ENCODE results near the gene PDE6A.
"Not testable (repeated sequence)": the region's sequence is repeated elsewhere in the genome, so short reads cannot be mapped to it uniquely, and the experiment has no call there.

PDE6A gene

GRCh38 chr5:149881069-149881622 lies 63.4 kb downstream of the PDE6A start:
- no peak for DNase-seq (ENCODE audit: extremely low read depth, low read depth)
- no peak for TF ChIP-seq CTCF (IDR thresholded peaks at IDR 0.05; ENCODE audit: low read depth, low read length)

GRCh38 chr5:149879593-149879992 lies 65.0 kb downstream of the PDE6A start:
- not testable (repeated sequence) for DNase-seq (ENCODE audit: extremely low read depth, low read depth)

DNA sequence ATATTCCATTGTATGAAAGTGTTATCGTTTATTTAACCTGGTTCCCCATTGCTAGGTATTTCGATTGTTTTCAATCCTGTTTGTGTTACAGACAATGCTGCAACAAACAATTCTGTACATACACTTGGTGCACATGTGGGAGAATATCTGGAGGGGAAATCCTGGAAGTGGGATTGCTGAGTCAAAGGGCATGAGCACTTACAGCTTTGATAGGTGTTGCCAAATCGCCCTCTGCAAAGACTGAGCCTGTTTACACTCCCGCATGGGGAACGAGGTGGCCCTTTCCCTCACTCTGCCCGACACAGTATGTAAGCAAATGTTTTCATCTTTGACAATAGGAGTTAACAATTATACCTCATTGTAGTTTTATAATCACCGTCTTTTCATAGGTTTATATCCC lies 66.2 kb downstream of the PDE6A start:
- DNase-seq (ENCODE audit: extremely low read depth, low read depth), result no peak
- TF ChIP-seq CTCF (IDR thresholded peaks at IDR 0.05; ENCODE audit: low read depth, low read length), result no peak

GRCh38 chr5:149873896-149874295 lies 70.7 kb downstream of the PDE6A start:
- TF ChIP-seq CTCF (IDR thresholded peaks at IDR 0.05; ENCODE audit: low read depth, low read length), result no peak
- no peak for DNase-seq (ENCODE audit: extremely low read depth, low read depth)

DNA sequence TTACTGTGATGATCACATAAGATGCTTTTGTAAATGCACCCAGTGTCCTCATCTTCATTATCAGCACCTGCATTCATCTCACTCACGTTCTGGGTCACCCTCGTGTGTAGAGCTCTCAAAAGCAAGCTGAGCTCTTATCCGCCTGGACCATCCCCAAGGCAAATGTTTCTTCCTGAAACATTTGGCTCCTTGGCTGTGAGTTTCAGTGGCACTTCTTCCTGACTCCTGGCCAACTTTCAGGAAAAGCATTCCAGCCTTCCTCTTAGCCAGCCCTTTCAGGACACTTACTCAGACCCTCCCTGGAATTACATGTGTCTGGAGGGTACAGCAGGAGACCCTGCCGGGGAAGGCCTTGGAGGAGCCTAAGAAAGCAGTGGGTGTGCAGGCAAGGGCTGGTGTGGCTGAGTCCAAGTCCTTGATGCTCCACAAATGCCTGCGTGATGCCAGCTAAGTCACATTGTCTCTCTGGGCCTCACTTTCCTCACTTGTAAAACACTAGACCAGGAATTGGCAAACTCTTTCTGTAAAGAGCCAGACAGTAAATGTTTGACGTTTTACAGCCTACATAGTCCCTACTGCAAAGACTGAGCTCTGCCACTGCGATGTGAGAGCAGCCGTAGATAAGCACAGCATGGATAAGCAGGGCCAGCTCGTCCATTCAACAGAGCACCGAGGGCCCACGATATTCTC lies 72.1 kb downstream of the PDE6A start:
- DNase-seq (ENCODE audit: extremely low read depth, low read depth), result no peak
- no peak for TF ChIP-seq CTCF (IDR thresholded peaks at IDR 0.05; ENCODE audit: low read depth, low read length)

DNA sequence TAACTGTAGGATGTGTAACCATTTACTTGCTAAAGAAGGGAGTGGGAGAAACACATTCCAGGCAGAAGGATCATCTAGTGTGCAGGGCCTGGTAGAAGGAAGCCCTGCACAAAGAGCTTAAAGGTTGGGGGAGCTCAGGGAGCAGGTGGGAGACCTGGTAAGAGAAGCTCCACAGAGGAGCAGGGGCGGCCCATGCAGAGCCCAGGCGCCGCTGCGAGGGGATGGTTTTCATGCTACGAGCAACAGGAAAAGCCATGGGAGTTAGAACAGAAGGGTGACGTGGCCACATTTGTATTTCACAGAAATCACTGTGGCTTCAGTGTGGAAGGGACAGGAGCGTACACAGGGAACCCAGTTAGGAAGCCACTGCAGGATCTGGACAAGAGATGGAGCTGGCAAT lies 73.1 kb downstream of the PDE6A start:
- no peak for DNase-seq (ENCODE audit: extremely low read depth, low read depth)
- no peak for TF ChIP-seq CTCF (IDR thresholded peaks at IDR 0.05; ENCODE audit: low read depth, low read length)

DNA sequence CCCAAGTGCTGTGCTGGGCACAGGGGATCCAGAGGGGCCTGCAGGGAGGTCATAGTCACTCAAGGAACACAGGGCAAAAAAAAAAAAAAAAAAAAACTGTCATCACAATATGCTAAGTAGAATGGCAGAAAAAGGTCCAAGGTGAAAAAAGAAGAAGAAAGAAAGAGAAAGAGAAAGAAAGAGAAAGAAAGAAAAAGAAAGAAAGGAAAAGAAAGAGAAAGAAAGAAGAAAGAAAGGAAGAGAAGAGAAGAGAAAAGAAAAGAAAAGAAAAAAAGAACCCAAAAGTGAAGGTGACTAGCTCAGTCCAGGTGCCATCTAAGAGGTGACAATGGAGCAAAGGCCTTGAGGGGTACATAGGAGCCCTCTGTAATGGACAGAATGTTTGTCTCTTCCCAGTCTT lies 73.9 kb downstream of the PDE6A start:
- no peak for TF ChIP-seq CTCF (IDR thresholded peaks at IDR 0.05; ENCODE audit: low read depth, low read length)
- DNase-seq (ENCODE audit: extremely low read depth, low read depth), result no peak

- TF ChIP-seq CTCF (IDR thresholded peaks at IDR 0.05; ENCODE audit: low read depth, low read length), result no peak
These were observed 74.4 kb downstream of the PDE6A start for GRCh38 chr5:149870232-149870631.

More at GRCh38 chr5:149870232-149870631, 74.4 kb downstream of the PDE6A start:
- no peak for DNase-seq (ENCODE audit: extremely low read depth, low read depth)

All from AG09319 (cell line).